K562 (cell line): Measurements from ENCODE around the gene RARA. TPM values are rescaled to one million over a fixed set of nuclear protein-coding genes. Genes with fewer than 3 reads are reported as not detected.

Experiments
- ATF6 ChIP-seq: sonication (generic); formaldehyde crosslinking; IDR thresholded peaks from 2 replicates; pipeline ENCODE4 v1.4.0; 2020; ENCODE audit warnings: mild to moderate bottlenecking, missing genetic modification reagents
- CREB5 ChIP-seq: fragments of 250-450 bp; sonication (Bioruptor Pico); IDR thresholded peaks from 2 replicates; pipeline ENCODE4 v1.5.0; 2020; ENCODE audit warnings: mild to moderate bottlenecking
- HMG20B ChIP-seq: fragments of 250-450 bp; sonication (Bioruptor Pico); IDR thresholded peaks from 2 replicates; pipeline ENCODE4 v1.5.0; 2021; ENCODE audit warnings: mild to moderate bottlenecking
- LEF1 ChIP-seq: fragments of 450-650 bp; IDR thresholded peaks from 2 replicates; pipeline ENCODE4 v1.6.1; 2016; ENCODE audit warnings: mild to moderate bottlenecking
- MAFK ChIP-seq: IDR thresholded peaks from 2 replicates; pipeline ENCODE4 v1.6.1; 2011; ENCODE audit warnings: low read length, improper control_type of control experiment
- MCM7 ChIP-seq, 2 experiments: fragments of 450-650 bp; IDR thresholded peaks; 2 replicates each; pipeline ENCODE4 v1.6.1; 2016 to 2018
- NBN ChIP-seq: fragments of 450-650 bp; IDR thresholded peaks from 2 replicates; pipeline ENCODE4 v1.6.1; 2016; ENCODE audit warnings: low read depth, mild to moderate bottlenecking
- PREB ChIP-seq: sonication (generic); formaldehyde crosslinking; IDR thresholded peaks from 2 replicates; pipeline ENCODE4 v1.8.1; 2023; ENCODE audit warnings: mild to moderate bottlenecking, missing genetic modification reagents
- RFX5 ChIP-seq: IDR thresholded peaks from 2 replicates; pipeline ENCODE4 v1.6.1; 2011; ENCODE audit warnings: low read depth, mild to moderate bottlenecking, improper control_type of control experiment, low read length
- RHOXF2B ChIP-seq: fragments of 250-450 bp; sonication (Bioruptor Pico); conservative IDR thresholded peaks from 2 replicates; pipeline ENCODE4 v1.5.1; 2021
- SMAD3 ChIP-seq: fragments of 450-650 bp; formaldehyde crosslinking; conservative IDR thresholded peaks from 2 replicates; pipeline ENCODE4 v1.4.0; 2020; ENCODE audit warnings: mild to moderate bottlenecking
- STAT5B ChIP-seq: fragments of 250-450 bp; sonication (Bioruptor Pico); IDR thresholded peaks from 2 replicates; pipeline ENCODE4 v1.8.0; 2021; ENCODE audit warnings: mild to moderate bottlenecking, inconsistent platforms
- ZBTB1 ChIP-seq: sonication (generic); formaldehyde crosslinking; IDR thresholded peaks from 2 replicates; pipeline ENCODE4 v1.8.1; 2023; ENCODE audit warnings: missing genetic modification reagents, low read depth, mild to moderate bottlenecking, borderline replicate concordance
- ZKSCAN3 ChIP-seq: fragments of 250-450 bp; sonication (Bioruptor Pico); IDR thresholded peaks from 2 replicates; pipeline ENCODE4 v1.4.0; 2020
- ZNF318 ChIP-seq, 2 experiments: fragments of 450-650 bp; IDR thresholded peaks; 2 replicates each; pipeline ENCODE4 v1.6.1; 2016; ENCODE audit warnings: mild to moderate bottlenecking in 2 of 2, borderline replicate concordance in 1 of 2, low read depth in 1 of 2, moderate library complexity in 1 of 2
- polyA plus RNA-seq, 8 experiments: library from polyadenylated mRNA; depleted of rRNA in 4 of 8; stranded (reverse) in 5 of 8; unstranded in 3 of 8; fragments of >200 nt; fragmentation: Nextera tagmentation in 2 of 8; fragmentation: Illumina TruSeq in 1 of 8; extraction: Ambion mirVana in 2 of 8; extraction: Trizol in 1 of 8; gene quantifications; 2 replicates each; pipeline versions ENCODE4 v1.2.1 to v1.2.3, GENCODE V29; 2011 to 2014; ENCODE audit warnings: inconsistent platforms in 1 of 8, missing spikeins in 1 of 8
- total RNA-seq, 7 experiments: library from RNA; depleted of rRNA in 6 of 7; stranded (reverse); fragments of >200 nt in 6 of 7; fragmentation: Illumina TruSeq in 2 of 7; extraction: Trizol in 2 of 7; gene quantifications; 2 replicates each; pipeline versions ENCODE4 v1.2.1 to v1.2.3, GENCODE V29; 2011 to 2021; ENCODE audit warnings: low replicate concordance in 1 of 7

The RARA gene
- total and polyA plus RNA-seq, 9 of the 15 experiments (the other 6 are each of a cell fraction or from before 2014, with no cell fraction given), result 0.10 to 28.0 (median 7.9) TPM

- TF ChIP-seq STAT5B (CRISPR knock-in tag) (no peak), LEF1 (no peak; the same call in 1 of the 2 replicates), RFX5 (no peak), ATF6 (CRISPR knock-in tag) (0 out of 2 replicates have a peak, but pooled peaks have one; percentile 61), ZBTB1 (no peak), ZNF318 (IDR thresholded peaks at IDR 0.05; ENCODE audit: borderline replicate concordance in 1 of 2, low read depth in 1 of 2) (peak in 1 of 2 experiments; percentile 16; a peak in 1 of 4 replicates), MAFK (no peak), ZKSCAN3 (CRISPR knock-in tag) (no peak), HMG20B (CRISPR knock-in tag) (no peak), CREB5 (CRISPR knock-in tag) (no peak), PREB (no peak), NBN (no peak; the same call in 1 of the 2 replicates), SMAD3 (no peak), RHOXF2B (CRISPR knock-in tag) (no peak), MCM7 (IDR thresholded peaks at IDR 0.05) (no peak)
Observed at GRCh38 chr17:40287494-40288369, 21.2 kb upstream of the RARA start, which contains the start of gene CDC6 (continued).
